ENCODE measurements around the gene EVC.

The EVC gene

DNA sequence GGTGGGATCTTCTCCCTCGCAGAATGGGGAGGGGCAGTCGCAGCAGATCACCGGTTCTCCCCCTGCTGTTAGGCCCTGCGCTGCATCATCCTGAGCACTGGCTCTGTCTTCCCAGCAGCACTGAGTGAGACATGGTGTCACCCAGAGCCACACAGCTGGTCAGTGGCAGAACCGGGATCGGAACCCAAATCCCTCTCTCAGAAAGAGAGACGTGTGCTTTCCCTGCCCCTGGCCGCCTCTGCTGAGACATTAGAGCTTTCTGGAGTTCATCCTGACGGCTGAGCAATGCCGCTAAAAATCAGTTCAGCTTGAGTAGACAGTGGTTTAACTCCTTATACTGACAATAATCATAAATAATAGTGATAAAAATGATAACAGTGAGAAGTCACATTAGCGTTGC, 87.9 kb downstream of the EVC start:
- TF ChIP-seq, protein P1, sequence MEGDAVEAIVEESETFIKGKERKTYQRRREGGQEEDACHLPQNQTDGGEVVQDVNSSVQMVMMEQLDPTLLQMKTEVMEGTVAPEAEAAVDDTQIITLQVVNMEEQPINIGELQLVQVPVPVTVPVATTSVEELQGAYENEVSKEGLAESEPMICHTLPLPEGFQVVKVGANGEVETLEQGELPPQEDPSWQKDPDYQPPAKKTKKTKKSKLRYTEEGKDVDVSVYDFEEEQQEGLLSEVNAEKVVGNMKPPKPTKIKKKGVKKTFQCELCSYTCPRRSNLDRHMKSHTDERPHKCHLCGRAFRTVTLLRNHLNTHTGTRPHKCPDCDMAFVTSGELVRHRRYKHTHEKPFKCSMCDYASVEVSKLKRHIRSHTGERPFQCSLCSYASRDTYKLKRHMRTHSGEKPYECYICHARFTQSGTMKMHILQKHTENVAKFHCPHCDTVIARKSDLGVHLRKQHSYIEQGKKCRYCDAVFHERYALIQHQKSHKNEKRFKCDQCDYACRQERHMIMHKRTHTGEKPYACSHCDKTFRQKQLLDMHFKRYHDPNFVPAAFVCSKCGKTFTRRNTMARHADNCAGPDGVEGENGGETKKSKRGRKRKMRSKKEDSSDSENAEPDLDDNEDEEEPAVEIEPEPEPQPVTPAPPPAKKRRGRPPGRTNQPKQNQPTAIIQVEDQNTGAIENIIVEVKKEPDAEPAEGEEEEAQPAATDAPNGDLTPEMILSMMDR (IDR thresholded peaks at IDR 0.05; ENCODE audit: low read depth, low read length): no peak
- H3K4me3 ChIP-seq (ENCODE audit: low read depth, low read length): no peak overlapping the region
- DNase-seq (ENCODE audit: low read depth, low spot score): no peak
- in situ Hi-C loops (cut with HindIII; ENCODE audit: low sequenced_read_pairs): no loop called here

DNA sequence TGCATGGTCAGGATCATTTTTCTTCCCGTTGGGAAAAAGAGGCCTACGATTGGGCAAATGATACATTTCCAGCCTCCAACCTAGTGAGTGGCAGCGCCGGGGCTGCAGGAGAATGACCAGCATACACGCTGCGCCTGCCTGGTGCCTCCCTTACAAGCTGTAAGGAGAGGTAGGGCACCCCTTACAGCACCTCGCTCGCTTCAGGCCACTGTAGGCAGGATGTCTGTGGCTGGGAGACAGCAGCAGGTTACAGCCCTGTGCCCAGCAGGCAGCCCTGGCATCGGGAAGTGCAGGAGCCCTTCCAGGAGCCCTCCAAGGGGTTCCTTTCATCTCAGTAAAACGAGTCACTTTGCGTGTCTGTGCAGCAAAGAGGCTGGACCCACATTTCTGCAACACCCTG, 88.4 kb downstream of the EVC start:
- DNase-seq (ENCODE audit: low read depth, low spot score): no peak
- in situ Hi-C loops (cut with HindIII; ENCODE audit: low sequenced_read_pairs): no loop called here
- no peak overlapping the region for H3K4me3 ChIP-seq (ENCODE audit: low read depth, low read length)
- TF ChIP-seq, protein P1 (IDR thresholded peaks at IDR 0.05; ENCODE audit: low read depth, low read length): no peak

DNA sequence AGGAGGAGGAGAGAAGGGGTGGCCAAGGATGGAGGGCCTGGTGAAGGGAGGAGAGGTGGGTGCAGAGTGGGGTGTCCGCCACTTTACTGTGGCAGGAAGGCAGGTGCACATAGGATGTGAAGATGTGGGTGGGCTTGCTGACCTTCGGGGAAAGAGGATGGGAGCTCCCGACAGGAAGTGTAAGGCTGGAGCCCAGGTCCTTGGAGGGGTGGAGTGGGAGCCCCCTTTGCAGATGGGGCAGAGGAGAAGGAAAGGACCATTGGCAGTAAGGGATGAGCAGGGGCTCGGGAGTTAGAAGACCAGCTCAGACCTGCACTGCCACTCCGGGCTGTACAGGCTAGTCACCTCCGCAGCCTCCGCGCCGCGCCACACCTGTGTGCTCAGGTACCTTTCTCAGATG, 89.5 kb downstream of the EVC start:
- no peak for DNase-seq (ENCODE audit: low read depth, low spot score)
- TF ChIP-seq, protein P1 (IDR thresholded peaks at IDR 0.05; ENCODE audit: low read depth, low read length): no peak
- no peak overlapping the region for H3K4me3 ChIP-seq (ENCODE audit: low read depth, low read length)
- in situ Hi-C loops (cut with HindIII; ENCODE audit: low sequenced_read_pairs): no loop called here

DNA sequence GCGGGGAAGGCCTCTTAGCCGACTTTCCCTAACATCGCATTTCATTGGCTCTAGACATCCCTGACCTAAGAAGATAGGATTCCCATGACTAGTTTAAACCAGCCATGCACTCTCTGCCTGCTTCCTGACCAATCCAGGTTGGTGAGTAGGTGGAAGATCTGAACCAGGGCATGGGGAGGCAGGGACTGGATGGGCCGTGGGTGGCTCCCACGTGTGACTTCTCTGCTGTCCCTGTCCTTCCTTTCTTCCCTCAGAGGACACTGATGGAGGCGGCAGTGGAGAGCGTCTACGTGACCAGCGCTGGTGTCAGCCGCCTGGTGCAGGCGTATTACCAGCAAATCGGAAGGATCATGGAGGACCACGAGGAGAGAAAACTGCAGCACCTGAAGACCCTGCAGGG, 90.7 kb downstream of the EVC start:
- TF ChIP-seq, protein P1 (IDR thresholded peaks at IDR 0.05; ENCODE audit: low read depth, low read length): no peak
- no peak overlapping the region for H3K4me3 ChIP-seq (ENCODE audit: low read depth, low read length)
- in situ Hi-C loops (cut with HindIII; ENCODE audit: low sequenced_read_pairs): no loop called here
- no peak for DNase-seq (ENCODE audit: low read depth, low spot score)

DNA sequence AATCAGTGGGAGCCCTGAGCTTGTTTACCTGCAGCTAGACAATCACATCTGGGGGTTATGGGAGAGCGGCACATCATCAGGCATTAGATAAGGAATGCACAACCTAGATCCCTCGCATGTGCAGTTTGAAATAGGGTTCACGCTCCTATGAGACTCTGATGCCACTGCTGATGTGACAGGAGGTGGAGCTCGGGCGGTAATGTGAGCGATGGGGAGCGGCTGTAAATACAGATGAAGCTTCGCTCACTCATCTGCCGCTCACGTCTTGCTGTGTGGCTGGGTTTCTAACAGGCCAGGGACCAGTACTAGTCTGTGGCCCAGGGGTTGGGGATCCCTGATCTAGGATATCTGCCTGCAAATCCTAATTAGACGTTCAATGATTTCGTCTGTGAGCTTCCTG, 91.6 kb downstream of the EVC start:
- in situ Hi-C loops (cut with HindIII; ENCODE audit: low sequenced_read_pairs): no loop called here
- TF ChIP-seq, protein P1 (IDR thresholded peaks at IDR 0.05; ENCODE audit: low read depth, low read length): no peak
- no peak for DNase-seq (ENCODE audit: low read depth, low spot score)
- H3K4me3 ChIP-seq (ENCODE audit: low read depth, low read length): no peak overlapping the region

DNA sequence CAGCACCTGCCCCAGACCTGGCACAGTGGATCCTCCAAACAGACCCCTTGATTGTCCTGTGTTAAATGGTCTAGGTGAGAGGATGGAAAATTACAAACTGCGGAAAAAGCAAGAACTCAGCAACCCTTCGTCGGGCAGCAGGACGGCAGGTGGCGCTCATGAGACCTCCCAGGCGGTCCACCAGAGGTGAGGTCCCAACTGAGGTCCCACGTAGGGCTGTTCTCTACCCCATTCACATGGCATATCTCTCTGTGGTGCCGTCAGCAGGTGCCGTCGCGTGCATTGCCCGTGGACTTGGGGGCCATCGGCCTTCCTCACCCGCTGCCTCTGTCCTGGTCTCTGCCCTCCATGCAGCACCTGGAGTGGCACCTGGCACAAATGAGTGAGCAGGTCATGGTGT, 93.7 kb downstream of the EVC start:
- no peak overlapping the region for H3K4me3 ChIP-seq (ENCODE audit: low read depth, low read length)
- in situ Hi-C loops (cut with HindIII; ENCODE audit: low sequenced_read_pairs): no loop called here

More for the DNA sequence above, 93.7 kb downstream of the EVC start:
- TF ChIP-seq, protein P1 (IDR thresholded peaks at IDR 0.05; ENCODE audit: low read depth, low read length): no peak
- DNase-seq (ENCODE audit: low read depth, low spot score): no peak

All from astrocyte of the spinal cord (primary cell).